ENCODE measurements around the gene ATP13A3.

The ATP13A3 gene

DNA sequence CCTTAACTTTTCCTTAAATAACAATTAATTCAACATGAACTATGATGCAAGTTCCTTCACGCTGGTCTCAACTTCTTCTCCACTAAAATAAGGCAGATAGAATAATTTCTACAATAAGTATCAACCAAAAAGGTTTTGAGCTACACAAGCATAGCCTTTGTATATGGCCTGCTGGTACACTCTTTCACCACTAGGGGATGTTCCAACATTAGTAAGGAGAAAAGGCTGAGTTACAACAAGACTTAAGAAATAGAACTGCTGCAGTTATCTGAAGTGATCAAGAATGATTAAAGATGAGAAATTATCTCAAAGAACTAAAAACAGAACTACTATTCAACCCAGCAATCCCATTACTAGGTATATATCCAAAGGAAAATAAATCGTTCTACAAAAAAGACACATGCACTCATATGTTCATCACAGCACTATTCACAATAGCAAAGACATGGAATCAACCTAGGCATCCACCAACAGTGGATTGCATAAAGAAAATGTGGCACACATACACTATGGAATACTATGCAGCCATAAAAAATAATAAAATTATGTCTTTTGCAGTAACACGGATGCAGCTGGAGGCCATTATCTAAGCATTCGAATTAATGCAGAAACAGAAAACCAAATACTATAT is 14.4 kb downstream of the ATP13A3 start:
- Histone ChIP-seq H3K27me3 (ENCODE audit: control insufficient read depth, insufficient read depth, low read length) (no peaks in the 10 kb centered on the region), H3K4me1 (ENCODE audit: control insufficient read depth, insufficient read depth, low read length) (peaks cover 17% of the 10 kb centered on the region), H3K9ac (ENCODE audit: low read depth, low read length) (no peak overlapping the region), H3K4me3 (ENCODE audit: low read depth, low read length) (no peak overlapping the region), H3K36me3 (ENCODE audit: control insufficient read depth, insufficient read depth, low read length) (no peaks in the 10 kb centered on the region), H3K9me3 (ENCODE audit: control insufficient read depth, insufficient read depth, low read length) (no peaks in the 10 kb centered on the region), H3K27ac (ENCODE audit: low read depth, low read length) (no peak overlapping the region)

DNA sequence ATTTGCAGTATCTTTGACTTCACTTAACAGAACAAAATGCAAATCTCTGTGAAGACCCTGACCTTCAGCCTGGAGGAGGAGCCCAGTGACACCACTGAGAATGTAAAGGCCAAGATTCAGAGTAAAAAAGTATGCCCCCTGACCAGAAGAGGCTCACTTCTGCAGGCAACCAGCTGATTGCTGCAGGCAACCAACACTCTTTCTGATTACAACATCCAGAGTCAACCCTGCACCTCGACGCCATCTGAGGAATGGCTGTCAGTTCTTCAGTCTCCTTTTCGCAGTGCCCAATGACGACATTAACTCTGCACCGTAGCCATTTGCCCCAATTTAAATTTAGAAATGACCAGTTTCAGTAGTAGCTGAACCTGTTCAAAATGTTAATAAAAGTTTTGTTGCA is 14.9 kb downstream of the ATP13A3 start:
- Histone ChIP-seq H3K36me3 (ENCODE audit: control insufficient read depth, insufficient read depth, low read length) (no peaks in the 10 kb centered on the region), H3K4me1 (ENCODE audit: control insufficient read depth, insufficient read depth, low read length) (peaks cover 17% of the 10 kb centered on the region), H3K9ac (ENCODE audit: low read depth, low read length) (no peak overlapping the region), H3K27ac (ENCODE audit: low read depth, low read length) (no peak overlapping the region), H3K27me3 (ENCODE audit: control insufficient read depth, insufficient read depth, low read length) (no peaks in the 10 kb centered on the region), H3K9me3 (ENCODE audit: control insufficient read depth, insufficient read depth, low read length) (no peaks in the 10 kb centered on the region), H3K4me3 (ENCODE audit: low read depth, low read length) (no peak overlapping the region)

GRCh38 chr3:194470615-194471014 is 16.2 kb downstream of the ATP13A3 start:
- no peak overlapping the region for H3K4me3 ChIP-seq (ENCODE audit: low read depth, low read length)
- H3K9ac ChIP-seq (ENCODE audit: low read depth, low read length): no peak overlapping the region

DNA sequence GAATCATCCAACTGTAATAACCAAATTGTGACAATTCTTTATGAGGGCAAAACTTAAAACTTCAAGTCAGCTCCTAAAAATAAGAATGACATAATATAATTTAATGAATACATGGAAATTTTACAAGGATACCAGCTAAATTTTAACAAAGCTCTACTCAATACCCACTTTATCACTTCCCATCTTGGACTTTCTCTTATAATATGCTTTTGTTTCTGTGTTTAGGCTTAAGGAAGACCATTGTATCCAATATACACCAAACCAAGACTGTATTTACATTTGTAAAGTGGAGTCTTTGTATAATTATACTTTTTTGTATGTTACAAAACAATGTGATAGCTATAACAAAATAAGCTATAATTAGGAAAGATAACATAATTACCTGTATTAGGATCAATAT is 16.8 kb downstream of the ATP13A3 start:
- no peaks in the 10 kb centered on the region for H3K36me3 ChIP-seq (ENCODE audit: control insufficient read depth, insufficient read depth, low read length)
- no peaks in the 10 kb centered on the region for H3K27me3 ChIP-seq (ENCODE audit: control insufficient read depth, insufficient read depth, low read length)
- no peak overlapping the region for H3K9ac ChIP-seq (ENCODE audit: low read depth, low read length)
- peaks cover 17% of the 10 kb centered on the region for H3K4me1 ChIP-seq (ENCODE audit: control insufficient read depth, insufficient read depth, low read length)
- no peaks in the 10 kb centered on the region for H3K9me3 ChIP-seq (ENCODE audit: control insufficient read depth, insufficient read depth, low read length)
- H3K27ac ChIP-seq (ENCODE audit: low read depth, low read length): no peak overlapping the region
- no peak overlapping the region for H3K4me3 ChIP-seq (ENCODE audit: low read depth, low read length)

More at GRCh38 chr3:194470615-194471014, 16.2 kb downstream of the ATP13A3 start:
- H3K9me3 ChIP-seq (ENCODE audit: control insufficient read depth, insufficient read depth, low read length): no peaks in the 10 kb centered on the region
- no peak overlapping the region for H3K27ac ChIP-seq (ENCODE audit: low read depth, low read length)
- H3K36me3 ChIP-seq (ENCODE audit: control insufficient read depth, insufficient read depth, low read length): no peaks in the 10 kb centered on the region
- peaks cover 17% of the 10 kb centered on the region for H3K4me1 ChIP-seq (ENCODE audit: control insufficient read depth, insufficient read depth, low read length)
- H3K27me3 ChIP-seq (ENCODE audit: control insufficient read depth, insufficient read depth, low read length): no peaks in the 10 kb centered on the region

GRCh38 chr3:194468086-194468485 is 18.7 kb downstream of the ATP13A3 start:
- Histone ChIP-seq H3K36me3 (ENCODE audit: control insufficient read depth, insufficient read depth, low read length) (no peaks in the 10 kb centered on the region), H3K9ac (ENCODE audit: low read depth, low read length) (no peak overlapping the region), H3K27ac (ENCODE audit: low read depth, low read length) (no peak overlapping the region), H3K4me1 (ENCODE audit: control insufficient read depth, insufficient read depth, low read length) (peaks cover 11% of the 10 kb centered on the region), H3K4me3 (ENCODE audit: low read depth, low read length) (no peak overlapping the region), H3K9me3 (ENCODE audit: control insufficient read depth, insufficient read depth, low read length) (no peaks in the 10 kb centered on the region), H3K27me3 (ENCODE audit: control insufficient read depth, insufficient read depth, low read length) (no peaks in the 10 kb centered on the region)

- peaks cover 7% of the 10 kb centered on the region for H3K4me1 ChIP-seq (ENCODE audit: control insufficient read depth, insufficient read depth, low read length)
Measured at GRCh38 chr3:194466761-194467356, 19.9 kb downstream of the ATP13A3 start.

DNA sequence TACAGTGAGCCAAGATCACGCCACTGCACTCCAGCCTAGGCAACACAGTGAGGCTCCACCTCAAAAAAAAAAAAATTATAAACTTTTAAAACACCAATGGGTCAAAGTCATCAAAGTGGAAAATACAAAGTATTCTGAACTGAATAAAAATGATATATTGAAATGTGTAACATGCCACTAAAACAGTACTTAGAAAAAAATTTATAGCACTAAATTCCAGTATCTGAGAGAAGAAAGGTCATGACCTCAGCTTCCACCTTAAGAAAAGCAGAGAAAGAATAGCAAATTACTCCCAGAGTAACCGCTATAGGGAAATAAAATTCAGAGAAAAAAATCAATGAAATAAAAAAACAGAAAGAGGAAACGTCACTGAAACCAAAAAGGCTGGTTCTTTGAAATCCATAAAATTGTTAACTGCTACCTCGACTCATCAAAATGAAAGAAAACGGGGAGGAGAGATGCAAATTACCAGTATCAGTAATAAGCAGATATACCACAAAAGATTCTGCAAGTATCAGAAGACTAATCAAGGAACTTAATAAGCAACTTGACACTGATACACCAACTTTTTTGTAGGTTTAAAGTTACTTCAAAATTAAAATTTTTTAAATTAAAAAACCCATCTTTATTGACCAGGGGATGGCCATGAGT is 20.8 kb downstream of the ATP13A3 start:
- Histone ChIP-seq H3K27ac (ENCODE audit: low read depth, low read length) (no peak overlapping the region), H3K4me1 (ENCODE audit: control insufficient read depth, insufficient read depth, low read length) (peaks cover 3% of the 10 kb centered on the region; the same call in 1 of the 2 replicates)

More at GRCh38 chr3:194466761-194467356, 19.9 kb downstream of the ATP13A3 start:
- H3K4me3 ChIP-seq (ENCODE audit: low read depth, low read length): no peak overlapping the region
- H3K9ac ChIP-seq (ENCODE audit: low read depth, low read length): no peak overlapping the region
- H3K27ac ChIP-seq (ENCODE audit: low read depth, low read length): no peak overlapping the region
- no peaks in the 10 kb centered on the region for H3K9me3 ChIP-seq (ENCODE audit: control insufficient read depth, insufficient read depth, low read length)
- H3K36me3 ChIP-seq (ENCODE audit: control insufficient read depth, insufficient read depth, low read length): no peaks in the 10 kb centered on the region
- no peaks in the 10 kb centered on the region for H3K27me3 ChIP-seq (ENCODE audit: control insufficient read depth, insufficient read depth, low read length)

DNA sequence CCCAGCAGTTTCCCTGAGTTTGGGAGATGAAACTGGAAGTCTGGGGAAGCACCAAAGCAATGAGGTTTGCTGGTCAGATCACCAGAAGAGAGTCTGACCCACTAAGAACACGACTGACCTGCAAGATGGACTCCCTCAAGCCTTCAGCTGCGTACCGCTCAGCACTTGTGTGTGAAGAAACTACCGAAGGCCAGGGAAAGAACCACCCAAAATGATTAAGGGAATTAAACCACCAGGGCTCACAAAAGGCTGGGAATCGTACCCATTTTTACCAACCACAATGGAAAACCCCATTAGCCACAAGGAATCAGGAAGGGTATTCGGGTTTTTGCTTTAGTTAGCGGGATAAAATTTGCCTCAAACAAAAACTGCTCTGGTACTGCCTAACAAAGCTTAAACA is 21.6 kb downstream of the ATP13A3 start:
- H3K9ac ChIP-seq (ENCODE audit: low read depth, low read length): no peak overlapping the region
- peaks cover 4% of the 10 kb centered on the region for H3K36me3 ChIP-seq (ENCODE audit: control insufficient read depth, insufficient read depth, low read length)
- no peak overlapping the region for H3K27ac ChIP-seq (ENCODE audit: low read depth, low read length)
- H3K27me3 ChIP-seq (ENCODE audit: control insufficient read depth, insufficient read depth, low read length): no peaks in the 10 kb centered on the region
- no peaks in the 10 kb centered on the region; the same call in 1 of the 2 replicates for H3K4me1 ChIP-seq (ENCODE audit: control insufficient read depth, insufficient read depth, low read length)
- no peak overlapping the region for H3K4me3 ChIP-seq (ENCODE audit: low read depth, low read length)
- no peaks in the 10 kb centered on the region for H3K9me3 ChIP-seq (ENCODE audit: control insufficient read depth, insufficient read depth, low read length)

More for the DNA sequence above, 20.8 kb downstream of the ATP13A3 start:
- no peak overlapping the region for H3K9ac ChIP-seq (ENCODE audit: low read depth, low read length)
- H3K4me3 ChIP-seq (ENCODE audit: low read depth, low read length): no peak overlapping the region
- H3K36me3 ChIP-seq (ENCODE audit: control insufficient read depth, insufficient read depth, low read length): no peaks in the 10 kb centered on the region; the same call in 1 of the 2 replicates
- no peaks in the 10 kb centered on the region for H3K27me3 ChIP-seq (ENCODE audit: control insufficient read depth, insufficient read depth, low read length)
- H3K9me3 ChIP-seq (ENCODE audit: control insufficient read depth, insufficient read depth, low read length): no peaks in the 10 kb centered on the region

DNA sequence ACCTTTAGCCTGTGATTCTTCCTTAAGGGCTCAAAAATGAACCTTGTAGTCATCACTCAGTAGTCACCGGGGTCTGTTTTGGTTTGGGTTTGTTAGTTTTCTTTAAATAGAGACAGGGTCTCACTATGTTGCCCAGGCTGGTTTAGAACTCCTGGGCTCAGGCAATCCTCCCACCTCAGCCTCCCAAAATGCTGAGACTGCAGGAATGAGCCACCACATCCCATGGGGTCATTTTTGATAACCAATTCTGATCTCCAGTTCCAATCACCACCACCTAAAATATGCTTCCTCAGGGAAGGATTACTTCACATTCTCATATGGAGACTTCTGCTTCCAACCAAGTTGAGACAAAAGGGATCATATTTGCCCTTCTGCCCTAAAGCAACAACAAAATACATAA is 22.1 kb downstream of the ATP13A3 start:
- Histone ChIP-seq H3K9ac (ENCODE audit: low read depth, low read length) (no peak overlapping the region), H3K36me3 (ENCODE audit: control insufficient read depth, insufficient read depth, low read length) (peaks cover 9% of the 10 kb centered on the region), H3K4me3 (ENCODE audit: low read depth, low read length) (no peak overlapping the region), H3K27ac (ENCODE audit: low read depth, low read length) (no peak overlapping the region), H3K4me1 (ENCODE audit: control insufficient read depth, insufficient read depth, low read length) (no peaks in the 10 kb centered on the region; the same call in 1 of the 2 replicates), H3K9me3 (ENCODE audit: control insufficient read depth, insufficient read depth, low read length) (no peaks in the 10 kb centered on the region), H3K27me3 (ENCODE audit: control insufficient read depth, insufficient read depth, low read length) (no peaks in the 10 kb centered on the region)

GRCh38 chr3:194462936-194463335 is 23.9 kb downstream of the ATP13A3 start:
- Histone ChIP-seq H3K36me3 (ENCODE audit: control insufficient read depth, insufficient read depth, low read length) (peaks cover 24% of the 10 kb centered on the region), H3K4me1 (ENCODE audit: control insufficient read depth, insufficient read depth, low read length) (no peaks in the 10 kb centered on the region; the same call in 1 of the 2 replicates), H3K9me3 (ENCODE audit: control insufficient read depth, insufficient read depth, low read length) (no peaks in the 10 kb centered on the region), H3K27me3 (ENCODE audit: control insufficient read depth, insufficient read depth, low read length) (no peaks in the 10 kb centered on the region), H3K27ac (ENCODE audit: low read depth, low read length) (no peak overlapping the region), H3K4me3 (ENCODE audit: low read depth, low read length) (no peak overlapping the region), H3K9ac (ENCODE audit: low read depth, low read length) (no peak overlapping the region)

GRCh38 chr3:194460566-194460965 is 26.2 kb downstream of the ATP13A3 start:
- Histone ChIP-seq H3K27ac (ENCODE audit: low read depth, low read length) (no peak overlapping the region), H3K36me3 (ENCODE audit: control insufficient read depth, insufficient read depth, low read length) (peaks cover 42% of the 10 kb centered on the region), H3K9me3 (ENCODE audit: control insufficient read depth, insufficient read depth, low read length) (no peaks in the 10 kb centered on the region), H3K4me1 (ENCODE audit: control insufficient read depth, insufficient read depth, low read length) (no peaks in the 10 kb centered on the region), H3K9ac (ENCODE audit: low read depth, low read length) (no peak overlapping the region), H3K4me3 (ENCODE audit: low read depth, low read length) (no peak overlapping the region), H3K27me3 (ENCODE audit: control insufficient read depth, insufficient read depth, low read length) (no peaks in the 10 kb centered on the region)

Measured in HUES48 (cell line).